Adipocyte (in vitro differentiated cells): Measurements from ENCODE around the gene SLC10A6.
"Not testable (repeated sequence)": the region's sequence is repeated elsewhere in the genome, so short reads cannot be mapped to it uniquely, and the experiment has no call there.

Source experiments
- DNase-seq: peaks from one replicate; pipeline ENCODE4 v3.0.0-alpha.2; 2015; ENCODE audit warnings: low read depth
- H3K27me3 ChIP-seq: replicated peaks from 2 replicates; pipeline ENCODE4 v1.7.0; 2013; ENCODE audit warnings: mild to moderate bottlenecking, low read length, moderate library complexity; ENCODE audit not compliant: control insufficient read depth, insufficient read depth
- H3K36me3 ChIP-seq: 2 replicates; pipeline ENCODE4 v1.7.0; 2013; ENCODE audit warnings: low read length, mild to moderate bottlenecking, moderate library complexity; ENCODE audit not compliant: control insufficient read depth, insufficient read depth, severe bottlenecking
- H3K4me1 ChIP-seq: 2 replicates; pipeline ENCODE4 v1.7.0; 2013; ENCODE audit warnings: mild to moderate bottlenecking, low read length, moderate library complexity; ENCODE audit not compliant: control insufficient read depth, insufficient read depth
- H3K4me3 ChIP-seq: 2 replicates; pipeline ENCODE4 v1.7.0; 2013; ENCODE audit warnings: mild to moderate bottlenecking, low read length, moderate library complexity
- H3K9ac ChIP-seq: 2 replicates; pipeline ENCODE4 v1.7.0; 2013; ENCODE audit warnings: mild to moderate bottlenecking, low read length, moderate library complexity
- H3K9me3 ChIP-seq: 2 replicates; pipeline ENCODE4 v1.7.0; 2013; ENCODE audit warnings: mild to moderate bottlenecking, low read length, moderate library complexity; ENCODE audit not compliant: control insufficient read depth

Gene SLC10A6

GRCh38 chr4:86878640-86879039, 29.5 kb upstream of the SLC10A6 start:
- no peaks in the 10 kb centered on the region for H3K27me3 ChIP-seq
- peaks cover 23% of the 10 kb centered on the region for H3K9me3 ChIP-seq
- H3K4me3 ChIP-seq, result no peak overlapping the region
- no peak for DNase-seq
- no peaks in the 10 kb centered on the region for H3K4me1 ChIP-seq
- H3K36me3 ChIP-seq, result no peaks in the 10 kb centered on the region
- no peak overlapping the region for H3K9ac ChIP-seq

- no peaks in the 10 kb centered on the region for H3K4me1 ChIP-seq
- DNase-seq, result peak; percentile 7
- H3K27me3 ChIP-seq, result no peaks in the 10 kb centered on the region
- no peak overlapping the region for H3K4me3 ChIP-seq
- H3K36me3 ChIP-seq, result no peaks in the 10 kb centered on the region
- H3K9me3 ChIP-seq, result peaks cover 23% of the 10 kb centered on the region
- no peak overlapping the region for H3K9ac ChIP-seq
Measured at GRCh38 chr4:86876894-86877685, 27.9 kb upstream of the SLC10A6 start.

- H3K9ac ChIP-seq, H3K36me3 ChIP-seq, DNase-seq, H3K27me3 ChIP-seq, H3K4me3 ChIP-seq, H3K4me1 ChIP-seq: not testable (repeated sequence)
- H3K9me3 ChIP-seq, result peaks cover 21% of the 10 kb centered on the region
Measured at GRCh38 chr4:86875436-86875835, 26.3 kb upstream of the SLC10A6 start.

DNA sequence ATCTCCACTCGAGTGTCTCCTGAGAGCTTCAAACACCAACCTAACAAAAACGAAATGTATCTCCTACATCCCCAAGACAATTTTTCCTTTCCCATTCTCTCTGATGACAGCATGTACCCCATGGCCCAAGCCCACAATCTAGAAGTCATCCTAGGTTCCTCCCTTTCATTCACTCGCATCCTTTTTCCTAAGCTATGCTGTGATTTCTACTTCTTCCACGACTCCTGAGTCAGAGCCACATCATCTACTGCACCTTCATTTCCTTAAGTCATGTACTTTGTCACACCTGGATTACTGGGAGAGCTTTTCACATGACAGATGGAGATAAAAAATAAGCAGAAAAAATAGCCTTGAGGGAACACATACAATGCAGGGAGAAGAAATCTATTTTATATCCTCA, 23.0 kb upstream of the SLC10A6 start:
- Histone ChIP-seq H3K27me3 (no peaks in the 10 kb centered on the region), H3K9ac (no peak overlapping the region), H3K4me3 (no peak overlapping the region), H3K9me3 (no peaks in the 10 kb centered on the region), H3K36me3 (no peaks in the 10 kb centered on the region), H3K4me1 (no peaks in the 10 kb centered on the region)
- DNase-seq, result no peak

GRCh38 chr4:86870442-86871069, 21.4 kb upstream of the SLC10A6 start:
- Histone ChIP-seq H3K9ac (no peak overlapping the region), H3K9me3 (no peaks in the 10 kb centered on the region), H3K36me3 (no peaks in the 10 kb centered on the region), H3K4me1 (no peaks in the 10 kb centered on the region), H3K4me3 (no peak overlapping the region), H3K27me3 (no peaks in the 10 kb centered on the region)
- DNase-seq, result no peak

DNA sequence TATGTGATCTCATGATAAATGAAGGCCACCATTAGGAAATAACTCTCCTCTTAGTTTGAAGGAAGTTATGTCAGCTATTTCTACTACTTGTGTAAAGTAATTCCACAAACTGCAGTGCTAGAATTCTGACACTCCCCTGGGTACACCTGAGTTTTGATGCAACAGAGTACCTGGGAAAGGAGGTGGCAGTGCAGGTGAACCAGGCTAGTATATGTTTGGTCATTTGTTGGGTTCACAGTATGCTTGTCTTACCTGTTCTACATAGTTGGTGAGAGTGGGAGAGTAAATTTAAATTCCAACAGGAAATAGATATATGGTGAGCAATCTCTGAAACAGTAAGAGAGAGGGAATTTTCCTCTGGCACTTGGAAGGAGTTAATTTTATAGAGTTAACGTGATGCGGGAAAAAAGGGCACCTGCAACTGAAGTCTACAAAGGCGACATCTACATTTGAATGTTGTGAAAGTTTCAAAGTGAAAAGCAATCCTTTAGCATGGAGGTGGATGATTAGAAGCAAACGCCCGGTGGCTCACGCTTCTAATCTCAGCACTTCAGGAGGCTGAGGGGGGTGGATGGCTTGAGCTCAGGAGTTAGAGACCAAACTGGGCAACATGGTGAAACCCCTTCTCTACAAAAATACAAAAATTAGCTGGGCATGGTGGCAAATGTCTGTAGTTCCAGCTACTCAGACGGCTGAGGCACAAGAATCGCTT, 8.3 kb upstream of the SLC10A6 start:
- Histone ChIP-seq H3K36me3 (no peaks in the 10 kb centered on the region), H3K9me3 (no peaks in the 10 kb centered on the region), H3K9ac (no peak overlapping the region), H3K27me3 (no peaks in the 10 kb centered on the region), H3K4me1 (peaks cover 7% of the 10 kb centered on the region), H3K4me3 (no peak overlapping the region)
- DNase-seq, result no peak

DNA sequence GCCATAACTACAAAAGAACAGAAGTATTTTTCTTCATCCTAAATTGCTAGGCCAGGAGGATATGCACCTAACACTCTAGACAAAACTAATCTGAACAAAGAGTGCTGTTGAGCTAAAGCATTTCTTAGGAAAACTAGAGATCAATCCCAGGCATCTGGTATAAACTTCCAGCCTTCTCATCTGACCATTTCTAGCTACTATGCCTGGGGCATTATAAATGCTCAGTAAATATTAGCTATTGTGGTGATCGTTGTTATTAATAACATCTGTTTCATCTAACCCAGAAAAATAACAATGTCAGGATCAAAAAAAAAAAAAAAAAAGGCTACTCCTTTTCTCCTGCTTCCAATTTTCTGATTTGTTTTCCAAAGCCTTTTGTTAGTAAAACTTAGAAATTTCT, 7.7 kb upstream of the SLC10A6 start:
- peak; percentile 13 for DNase-seq
- Histone ChIP-seq H3K4me1 (peaks cover 7% of the 10 kb centered on the region), H3K4me3 (no peak overlapping the region), H3K9me3 (no peaks in the 10 kb centered on the region), H3K27me3 (no peaks in the 10 kb centered on the region), H3K9ac (no peak overlapping the region), H3K36me3 (no peaks in the 10 kb centered on the region)

GRCh38 chr4:86855572-86855971, 6.4 kb upstream of the SLC10A6 start:
- DNase-seq, result peak; percentile 5
- H3K9ac ChIP-seq, result no peak overlapping the region

GRCh38 chr4:86853209-86853608, 4.0 kb upstream of the SLC10A6 start:
- no peaks in the 10 kb centered on the region for H3K27me3 ChIP-seq
- H3K36me3 ChIP-seq, result no peaks in the 10 kb centered on the region
- H3K9ac ChIP-seq, result no peak overlapping the region
- DNase-seq, result no peak
- no peak overlapping the region for H3K4me3 ChIP-seq
- H3K4me1 ChIP-seq, result peaks cover 24% of the 10 kb centered on the region
- no peaks in the 10 kb centered on the region for H3K9me3 ChIP-seq

More at GRCh38 chr4:86855572-86855971, 6.4 kb upstream of the SLC10A6 start:
- Histone ChIP-seq H3K4me1 (peaks cover 7% of the 10 kb centered on the region), H3K9me3 (no peaks in the 10 kb centered on the region), H3K27me3 (no peaks in the 10 kb centered on the region), H3K4me3 (no peak overlapping the region), H3K36me3 (no peaks in the 10 kb centered on the region)

DNA sequence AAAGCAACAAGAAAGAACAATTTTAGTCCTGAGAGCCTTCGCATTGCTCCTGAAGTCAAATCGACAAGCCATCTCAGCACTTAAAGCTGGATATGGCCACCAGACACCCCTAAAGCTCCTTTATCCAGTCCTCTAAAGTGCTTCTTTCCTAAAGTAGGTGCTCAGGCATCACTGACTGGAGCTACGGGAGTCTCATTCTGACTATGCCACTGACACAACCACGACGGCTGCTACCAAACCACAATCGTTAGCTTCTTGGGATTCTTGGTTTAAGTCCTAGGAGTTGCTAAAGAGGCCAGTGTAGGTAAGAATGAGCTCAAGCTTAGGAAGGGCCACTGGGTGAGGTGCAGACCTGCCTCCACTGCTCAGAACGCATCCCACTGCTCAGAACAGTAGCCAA, 1.0 kb downstream of the SLC10A6 start:
- Histone ChIP-seq H3K4me1 (peaks cover 28% of the 10 kb centered on the region), H3K36me3 (no peaks in the 10 kb centered on the region), H3K9ac (peak overlapping the region; percentile 21), H3K9me3 (no peaks in the 10 kb centered on the region), H3K27me3 (no peaks in the 10 kb centered on the region), H3K4me3 (peak overlapping the region; percentile 44)
- no peak for DNase-seq

DNA sequence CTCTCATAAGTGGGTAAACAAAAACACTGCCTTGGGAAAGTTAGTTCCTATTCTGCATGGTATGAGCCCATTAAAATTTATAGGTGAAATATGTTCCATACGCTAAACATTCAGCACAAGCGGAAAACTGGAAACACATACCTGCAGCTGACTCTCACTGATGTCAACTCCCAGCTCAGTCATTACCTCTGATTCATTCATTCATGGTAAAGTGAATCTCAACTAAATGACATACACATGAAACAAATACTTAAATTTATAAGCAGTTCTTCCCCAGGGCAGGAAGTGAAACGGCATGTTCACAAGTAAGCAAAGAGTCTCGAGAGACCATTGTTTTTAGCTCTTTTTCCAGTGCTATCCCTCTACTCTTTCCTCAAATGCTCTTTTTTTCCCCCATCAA, 1.6 kb downstream of the SLC10A6 start:
- Histone ChIP-seq H3K27me3 (no peaks in the 10 kb centered on the region), H3K36me3 (no peaks in the 10 kb centered on the region), H3K9me3 (no peaks in the 10 kb centered on the region), H3K4me1 (peaks cover 28% of the 10 kb centered on the region), H3K9ac (no peak overlapping the region), H3K4me3 (peak overlapping the region; percentile 44)
- no peak for DNase-seq
